Stimulated activated naive CD8-positive, alpha-beta T cell treated with anti-CD3 and anti-CD28 coated beads, Interleukin-15, amount 100 ng/mL, for 72 hours (primary cell): Measurements from ENCODE around the gene CD93.

Experiments used
- ATAC-seq: fragments of 150-1000 bp; cut with Tn5 transposase; 2 replicates; pipeline ENCODE4 v1.10.0; 2021; ENCODE audit warnings: mild to moderate bottlenecking, moderate library complexity
- DNase-seq, 2 donors: peaks; one replicate each; pipeline ENCODE4 v3.0.0; 2021 to 2022
- H3K27ac Mint-ChIP-seq, 2 donors: one replicate each; pipeline ENCODE4 v1.8.0; 2022; ENCODE audit warnings: mild to moderate bottlenecking in 2 of 2, mixed read lengths in 2 of 2, moderate library complexity in 2 of 2
- H3K27me3 Mint-ChIP-seq: one replicate; pipeline ENCODE4 v1.8.0; 2022; ENCODE audit warnings: mixed read lengths
- H3K4me1 Mint-ChIP-seq: one replicate; pipeline ENCODE4 v1.8.0; 2022; ENCODE audit warnings: mild to moderate bottlenecking, mixed read lengths
- H3K4me3 Mint-ChIP-seq, 2 donors: one replicate each; pipeline ENCODE4 v1.8.0; 2022; ENCODE audit warnings: mild to moderate bottlenecking in 2 of 2, mixed read lengths in 2 of 2, moderate library complexity in 1 of 2
- H3K9me3 Mint-ChIP-seq, 2 donors: one replicate each; pipeline ENCODE4 v1.8.0; 2022; ENCODE audit warnings: mixed read lengths in 2 of 2

Gene CD93

DNA sequence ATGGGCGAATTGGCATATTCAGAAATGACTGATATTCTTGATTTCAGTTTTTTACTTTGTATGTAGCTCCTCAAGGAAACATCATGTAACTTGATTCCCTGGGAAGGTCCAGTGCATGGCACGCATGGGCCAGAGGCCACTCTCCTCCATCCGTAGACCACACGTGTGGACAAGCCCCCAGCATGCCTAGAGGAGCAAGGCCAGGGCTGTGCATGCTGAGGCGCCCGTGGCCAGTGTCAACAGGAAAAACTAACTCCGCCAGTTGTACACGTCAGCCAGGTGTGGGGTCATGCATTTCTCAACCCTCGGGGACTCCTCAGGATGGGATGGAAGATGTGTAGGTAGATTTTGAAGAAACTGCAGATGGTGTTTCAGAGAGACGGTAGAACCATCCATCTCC is 37.8 kb upstream of the CD93 start:
- ATAC-seq, result no peak
- DNase-seq, result no peak
- no peaks in the 10 kb centered on the region for H3K4me1 Mint-ChIP-seq
- H3K27ac Mint-ChIP-seq, result no peak overlapping the region
- H3K4me3 Mint-ChIP-seq, result no peak overlapping the region
- H3K9me3 Mint-ChIP-seq, result no peaks in the 10 kb centered on the region
- H3K27me3 Mint-ChIP-seq, result peaks cover 17% of the 10 kb centered on the region

DNA sequence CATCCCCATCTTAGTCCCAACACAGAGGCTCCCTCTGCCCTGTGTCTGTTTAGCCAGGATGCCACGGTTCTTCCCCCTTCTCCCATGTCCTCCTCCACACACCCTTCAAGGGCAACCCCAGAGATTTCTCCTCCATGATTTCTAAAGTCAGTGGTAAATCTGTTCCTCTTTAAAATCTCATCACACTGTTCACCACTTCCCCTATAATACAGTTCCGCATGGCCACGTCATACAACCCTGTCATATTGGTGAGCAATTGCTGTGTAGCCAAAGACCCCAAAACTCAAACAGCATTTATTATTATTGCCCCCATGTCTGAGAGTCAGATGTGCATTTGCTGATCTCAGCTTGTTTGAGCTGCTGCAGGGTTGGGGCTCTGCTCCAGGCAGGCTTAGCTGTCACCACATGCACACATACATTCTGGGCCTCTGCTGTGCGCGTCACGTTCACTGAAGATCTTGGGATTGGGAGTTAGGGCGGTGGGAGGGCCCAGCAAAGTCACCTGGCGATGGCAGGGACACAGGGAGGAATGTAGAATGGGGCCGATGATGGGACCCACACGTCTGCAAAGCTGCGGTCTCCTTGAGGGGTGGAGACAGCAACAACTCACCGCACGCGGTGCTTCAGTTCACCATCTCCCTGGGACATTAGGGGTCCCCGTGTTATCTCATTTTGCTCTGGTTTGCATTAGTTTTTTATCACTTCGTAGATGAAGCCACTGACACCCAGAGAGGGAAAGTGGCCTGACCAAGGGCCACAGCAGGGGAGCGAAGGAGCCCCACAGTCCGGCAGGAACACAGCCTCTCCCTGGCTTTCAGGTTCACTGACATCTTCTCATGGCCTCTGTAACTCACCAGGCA is 36.9 kb upstream of the CD93 start:
- ATAC-seq, result no peak
- Mint-ChIP-seq H3K27me3 (peaks cover 17% of the 10 kb centered on the region), H3K4me3 (no peak overlapping the region), H3K4me1 (no peaks in the 10 kb centered on the region), H3K9me3 (no peaks in the 10 kb centered on the region), H3K27ac (no peak overlapping the region)
- DNase-seq, result no peak

DNA sequence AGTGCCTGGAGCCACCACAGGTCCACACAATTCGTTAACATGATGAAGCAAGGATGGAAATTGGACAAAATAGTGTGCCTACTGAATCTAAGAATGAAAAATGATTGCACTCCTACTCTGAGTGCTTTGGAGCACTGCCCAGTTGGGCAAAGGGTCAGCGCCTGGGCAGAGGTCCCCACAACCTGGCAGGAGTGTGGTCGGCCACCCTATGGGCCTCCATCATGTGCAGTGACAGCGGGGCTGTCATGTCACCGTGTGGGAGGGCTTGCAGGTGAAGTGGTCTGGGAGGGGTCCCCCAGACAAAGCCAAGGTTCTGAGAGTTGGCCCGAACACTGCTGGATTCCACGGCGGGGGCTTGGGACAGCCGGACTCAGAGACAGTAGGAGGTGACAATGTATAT is 36.2 kb upstream of the CD93 start:
- Mint-ChIP-seq H3K27me3 (peaks cover 17% of the 10 kb centered on the region), H3K27ac (no peak overlapping the region), H3K4me3 (no peak overlapping the region), H3K9me3 (no peaks in the 10 kb centered on the region), H3K4me1 (no peaks in the 10 kb centered on the region)
- ATAC-seq, result no peak
- DNase-seq, result no peak

DNA sequence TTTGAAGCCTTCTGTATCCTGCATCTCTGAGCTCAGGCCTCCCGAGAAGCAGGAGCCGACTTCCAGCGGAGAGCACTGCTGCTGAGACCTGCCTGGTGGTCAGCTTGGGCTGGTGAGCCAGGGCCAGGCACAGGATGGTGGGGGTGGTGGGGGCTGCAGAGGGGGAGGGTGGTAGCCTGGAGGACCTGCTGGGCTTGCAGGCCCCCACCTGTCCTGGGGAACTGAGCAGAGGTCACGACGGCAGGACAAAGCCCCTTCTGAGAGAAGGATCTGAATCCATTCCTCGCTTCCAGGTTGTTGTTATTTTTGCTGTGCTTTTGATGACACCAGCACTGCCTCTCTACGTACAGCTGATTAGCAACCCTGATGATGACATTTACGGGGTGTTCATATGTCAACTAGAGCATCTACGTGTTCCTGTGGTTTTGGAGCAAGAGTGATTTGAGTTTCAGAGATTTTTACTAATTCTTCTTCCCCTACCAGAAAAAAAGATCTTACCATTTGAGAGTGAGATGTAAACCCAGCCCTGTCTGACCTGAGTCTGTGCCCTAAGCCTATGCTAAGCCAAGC is 35.7 kb upstream of the CD93 start:
- H3K4me1 Mint-ChIP-seq, result no peaks in the 10 kb centered on the region
- H3K4me3 Mint-ChIP-seq, result no peak overlapping the region
- DNase-seq (no peak), ATAC-seq (no peak)
- peaks cover 17% of the 10 kb centered on the region for H3K27me3 Mint-ChIP-seq
- H3K9me3 Mint-ChIP-seq, result no peaks in the 10 kb centered on the region
- H3K27ac Mint-ChIP-seq, result no peak overlapping the region

DNA sequence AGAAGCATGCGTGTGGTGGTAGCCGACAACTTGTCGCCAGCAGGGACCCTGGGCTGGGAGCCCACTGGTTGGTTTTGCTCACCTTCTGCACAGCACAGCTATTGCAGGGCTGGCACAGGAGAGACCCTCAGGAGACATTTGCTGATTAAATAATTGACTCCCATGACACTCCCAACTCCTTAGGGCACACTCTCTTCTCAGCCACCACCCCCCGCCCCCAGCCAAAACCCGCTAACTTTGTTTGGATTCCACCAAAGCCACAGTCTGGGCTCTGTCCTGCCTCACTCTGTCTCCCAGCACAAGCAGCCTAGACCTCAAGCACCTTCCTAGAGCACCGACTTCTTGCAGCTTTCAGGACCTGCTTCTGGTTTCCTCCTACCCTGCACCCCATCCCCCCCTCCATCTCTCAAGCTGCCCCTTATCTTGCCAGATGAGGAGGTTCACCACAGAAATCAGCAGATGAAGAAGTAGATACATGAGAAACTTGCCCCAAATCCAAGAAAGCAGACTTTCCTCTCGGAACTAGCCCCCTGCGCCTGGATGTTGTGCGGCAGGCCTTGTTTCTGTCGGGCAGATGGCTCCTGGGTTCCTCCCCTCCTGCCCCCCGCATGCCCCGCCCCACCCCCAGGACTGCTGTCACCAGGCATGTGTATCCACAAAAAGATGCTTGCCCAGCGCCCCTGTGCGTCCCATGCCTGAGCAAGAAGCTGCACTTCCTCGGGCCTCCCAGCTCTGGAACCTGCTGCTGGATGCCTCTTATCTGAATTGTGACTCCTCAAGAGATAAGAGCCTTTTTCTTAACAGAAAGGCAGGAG is 35.0 kb upstream of the CD93 start:
- Mint-ChIP-seq H3K4me1 (no peaks in the 10 kb centered on the region), H3K9me3 (no peaks in the 10 kb centered on the region), H3K4me3 (no peak overlapping the region), H3K27me3 (peaks cover 17% of the 10 kb centered on the region), H3K27ac (no peak overlapping the region)
- ATAC-seq, result no peak
- no peak for DNase-seq

DNA sequence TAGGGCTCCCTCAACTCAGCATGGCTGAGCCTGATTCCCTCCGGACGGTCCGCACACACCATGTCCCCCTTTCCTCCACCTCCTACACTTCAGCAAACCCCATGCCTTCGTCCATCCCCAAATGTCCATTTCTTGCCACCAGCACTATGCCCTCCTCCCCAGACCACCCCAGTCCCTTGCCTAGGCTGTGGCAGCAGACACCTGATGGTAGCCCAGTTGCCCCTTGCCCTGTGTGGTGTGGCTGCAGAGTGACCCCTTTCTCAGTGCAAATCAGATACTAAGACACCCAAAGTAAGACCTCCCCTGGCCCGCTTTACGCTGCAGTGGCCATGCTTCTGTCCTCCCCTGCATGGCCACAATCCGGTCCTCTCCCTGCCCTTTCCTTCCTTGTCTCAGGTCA is 34.1 kb upstream of the CD93 start:
- Mint-ChIP-seq H3K4me3 (no peak overlapping the region), H3K9me3 (no peaks in the 10 kb centered on the region), H3K27ac (no peak overlapping the region), H3K4me1 (no peaks in the 10 kb centered on the region), H3K27me3 (peaks cover 17% of the 10 kb centered on the region)
- ATAC-seq (no peak), DNase-seq (no peak)

DNA sequence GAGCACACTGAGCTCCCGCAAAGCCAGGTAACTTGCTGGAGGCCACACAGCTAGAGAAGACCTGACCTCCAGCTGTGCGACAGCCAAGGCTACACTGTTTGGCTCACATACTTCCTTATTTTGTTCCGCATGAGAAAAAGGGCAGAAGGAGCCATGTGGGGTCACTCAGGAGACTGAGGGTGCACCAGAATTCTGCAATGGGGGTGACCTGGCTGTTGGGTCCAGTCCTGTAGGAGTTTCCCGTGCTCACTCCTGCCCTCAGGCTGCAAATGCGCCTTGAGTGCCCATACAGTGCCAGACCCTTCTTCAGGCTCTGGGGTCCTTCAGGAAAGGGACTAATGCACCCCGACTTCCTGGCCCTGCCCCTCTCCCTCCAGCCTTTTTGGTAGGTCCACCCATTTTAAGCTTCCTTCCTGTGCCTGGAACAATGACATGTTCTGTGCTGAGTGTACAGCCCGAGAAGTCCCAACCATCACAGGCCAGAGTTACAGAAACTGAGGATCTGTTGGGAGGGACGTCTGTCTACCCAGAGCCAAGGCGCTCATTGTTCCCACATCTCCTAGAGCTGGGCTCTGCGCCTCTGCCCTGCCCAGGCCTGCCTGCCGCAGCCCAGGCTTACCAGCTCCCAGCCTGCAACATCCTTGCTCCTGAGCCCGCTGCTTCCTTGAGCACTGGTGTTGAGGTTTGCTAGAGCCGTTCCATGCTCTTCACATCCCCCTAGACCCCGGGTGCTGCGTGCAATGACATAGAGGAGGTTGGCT is 33.5 kb upstream of the CD93 start:
- ATAC-seq (no peak), DNase-seq (no peak)
- H3K27ac Mint-ChIP-seq, result no peak overlapping the region
- H3K4me3 Mint-ChIP-seq, result no peak overlapping the region
- no peaks in the 10 kb centered on the region for H3K9me3 Mint-ChIP-seq
- no peaks in the 10 kb centered on the region for H3K4me1 Mint-ChIP-seq
- peaks cover 17% of the 10 kb centered on the region for H3K27me3 Mint-ChIP-seq

DNA sequence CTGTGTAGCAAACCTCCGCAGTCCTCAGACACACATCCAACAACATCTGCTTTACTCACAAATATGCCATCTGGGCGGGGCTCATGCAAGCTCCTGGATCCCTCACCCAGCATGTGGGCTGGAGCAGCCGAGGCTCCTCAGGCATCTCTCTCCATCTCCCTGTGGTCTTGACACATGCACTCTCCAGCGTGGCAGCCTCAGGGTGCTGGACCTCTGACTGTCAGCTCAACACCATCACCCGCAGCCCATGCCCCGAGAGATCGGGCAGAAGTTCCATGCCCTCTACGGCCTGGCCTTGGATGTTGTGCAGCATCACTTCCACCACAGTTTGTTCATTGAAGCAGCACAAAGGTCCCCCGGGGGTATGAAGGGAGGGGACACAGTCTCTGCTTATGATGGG is 32.6 kb upstream of the CD93 start:
- Mint-ChIP-seq H3K4me1 (no peaks in the 10 kb centered on the region), H3K9me3 (no peaks in the 10 kb centered on the region), H3K27ac (no peak overlapping the region), H3K27me3 (peaks cover 17% of the 10 kb centered on the region), H3K4me3 (no peak overlapping the region)
- DNase-seq (no peak), ATAC-seq (no peak)

DNA sequence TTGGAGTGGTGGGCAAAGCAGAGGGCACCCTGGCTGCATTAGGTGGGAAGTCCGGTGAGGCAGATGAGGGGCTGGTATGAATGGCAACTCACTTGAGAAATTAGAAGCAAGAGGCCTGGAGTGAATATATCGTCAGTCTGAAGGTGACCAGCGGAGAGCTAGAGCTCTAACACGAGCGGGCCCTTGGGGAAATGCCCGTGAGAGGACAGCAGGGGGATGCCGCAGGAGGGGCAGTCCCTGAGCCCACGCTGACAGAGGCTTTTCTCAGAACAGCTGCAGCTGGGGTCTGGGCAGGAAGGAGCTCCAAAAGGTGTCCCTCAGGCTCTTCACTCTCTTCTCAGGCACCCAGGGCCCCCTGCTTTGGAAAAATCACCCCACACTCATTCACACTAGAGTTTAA is 32.0 kb upstream of the CD93 start:
- no peak overlapping the region for H3K4me3 Mint-ChIP-seq
- no peaks in the 10 kb centered on the region for H3K4me1 Mint-ChIP-seq
- H3K27me3 Mint-ChIP-seq, result peaks cover 17% of the 10 kb centered on the region
- no peak overlapping the region for H3K27ac Mint-ChIP-seq
- ATAC-seq (no peak), DNase-seq (no peak)
- no peaks in the 10 kb centered on the region for H3K9me3 Mint-ChIP-seq

DNA sequence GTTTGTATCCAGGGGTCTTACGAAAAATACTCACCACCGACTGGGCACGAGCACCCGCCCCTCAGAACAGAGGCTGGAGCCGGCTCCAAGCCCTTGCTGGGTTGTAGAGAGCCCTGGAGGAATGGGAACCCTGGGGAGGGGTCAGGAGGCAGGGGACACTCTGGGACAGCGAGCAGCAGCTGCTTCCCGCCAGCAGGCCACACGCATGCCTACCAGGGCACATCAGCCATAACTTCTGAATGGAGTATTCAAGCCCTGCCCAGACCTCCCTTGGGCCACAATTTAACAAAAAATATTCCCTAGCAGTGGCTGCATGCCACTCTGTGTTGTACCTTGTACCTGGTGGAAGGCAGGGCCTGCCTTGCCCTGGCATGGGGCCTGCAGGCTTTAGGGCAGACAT is 31.6 kb upstream of the CD93 start:
- no peaks in the 10 kb centered on the region for H3K4me1 Mint-ChIP-seq
- ATAC-seq (no peak), DNase-seq (no peak)
- no peaks in the 10 kb centered on the region for H3K9me3 Mint-ChIP-seq
- no peak overlapping the region for H3K27ac Mint-ChIP-seq
- peaks cover 17% of the 10 kb centered on the region for H3K27me3 Mint-ChIP-seq
- H3K4me3 Mint-ChIP-seq, result no peak overlapping the region

DNA sequence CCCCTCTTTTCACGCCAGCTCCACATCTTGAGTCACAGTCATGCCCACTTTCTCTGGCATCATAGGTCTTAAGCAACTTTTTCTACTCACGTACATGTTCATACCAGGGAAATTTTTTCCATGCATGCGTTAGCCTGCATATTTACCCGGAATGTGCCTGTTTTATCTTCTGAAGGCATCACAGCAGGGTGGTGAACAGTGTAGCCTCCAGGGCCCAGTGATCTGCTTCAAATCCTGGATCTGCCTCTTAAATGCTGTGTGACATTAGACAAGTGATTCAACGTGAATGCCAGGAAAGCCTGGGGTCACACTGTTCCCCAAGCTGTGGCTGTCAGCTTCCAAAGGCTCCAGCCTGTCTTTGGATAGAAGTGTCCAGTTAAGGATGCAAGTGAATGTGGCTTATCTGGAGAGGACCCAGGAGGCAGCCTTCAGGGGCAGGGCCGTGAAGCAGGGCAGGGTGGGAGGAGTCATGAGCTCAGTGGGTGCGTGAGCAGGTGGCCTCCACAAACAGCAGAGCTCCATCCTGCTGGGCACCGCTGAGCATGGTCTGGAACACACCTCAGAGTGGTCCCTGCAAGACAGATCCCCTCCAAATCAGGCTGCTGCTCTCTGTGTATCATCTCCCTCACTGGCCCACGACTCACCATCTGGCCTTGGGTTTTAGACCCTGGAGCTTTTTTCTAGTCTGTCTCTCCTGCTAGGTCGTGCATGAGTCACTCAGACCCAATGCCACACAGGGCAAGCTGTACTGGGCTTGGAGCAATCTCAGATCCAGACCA is 30.4 kb upstream of the CD93 start:
- Mint-ChIP-seq H3K27ac (no peak overlapping the region), H3K4me3 (no peak overlapping the region), H3K27me3 (peaks cover 17% of the 10 kb centered on the region), H3K9me3 (no peaks in the 10 kb centered on the region), H3K4me1 (no peaks in the 10 kb centered on the region)
- ATAC-seq, result no peak
- DNase-seq, result no peak

DNA sequence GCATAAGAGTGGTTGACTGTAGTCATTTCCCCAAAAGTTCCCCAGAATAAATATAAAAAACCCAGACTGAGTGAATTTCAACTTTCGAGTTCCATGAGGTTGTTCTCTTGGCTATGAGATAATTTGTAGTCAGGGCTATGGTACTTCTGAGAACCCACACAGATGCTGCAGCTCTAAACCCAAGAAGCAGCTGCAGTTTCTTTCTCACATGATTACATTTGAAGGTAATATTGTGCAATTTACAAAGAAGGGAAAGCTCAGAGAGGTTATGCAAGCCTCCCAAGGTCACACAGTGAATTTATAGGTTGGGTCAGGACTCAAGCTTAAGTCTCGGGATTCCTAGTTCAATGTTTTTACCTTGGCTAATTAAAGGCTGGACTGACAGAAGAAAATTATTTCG is 29.7 kb upstream of the CD93 start:
- DNase-seq (no peak), ATAC-seq (no peak)
- no peaks in the 10 kb centered on the region for H3K4me1 Mint-ChIP-seq
- H3K9me3 Mint-ChIP-seq, result no peaks in the 10 kb centered on the region
- H3K27me3 Mint-ChIP-seq, result peaks cover 11% of the 10 kb centered on the region
- H3K4me3 Mint-ChIP-seq, result no peak overlapping the region
- H3K27ac Mint-ChIP-seq, result no peak overlapping the region

DNA sequence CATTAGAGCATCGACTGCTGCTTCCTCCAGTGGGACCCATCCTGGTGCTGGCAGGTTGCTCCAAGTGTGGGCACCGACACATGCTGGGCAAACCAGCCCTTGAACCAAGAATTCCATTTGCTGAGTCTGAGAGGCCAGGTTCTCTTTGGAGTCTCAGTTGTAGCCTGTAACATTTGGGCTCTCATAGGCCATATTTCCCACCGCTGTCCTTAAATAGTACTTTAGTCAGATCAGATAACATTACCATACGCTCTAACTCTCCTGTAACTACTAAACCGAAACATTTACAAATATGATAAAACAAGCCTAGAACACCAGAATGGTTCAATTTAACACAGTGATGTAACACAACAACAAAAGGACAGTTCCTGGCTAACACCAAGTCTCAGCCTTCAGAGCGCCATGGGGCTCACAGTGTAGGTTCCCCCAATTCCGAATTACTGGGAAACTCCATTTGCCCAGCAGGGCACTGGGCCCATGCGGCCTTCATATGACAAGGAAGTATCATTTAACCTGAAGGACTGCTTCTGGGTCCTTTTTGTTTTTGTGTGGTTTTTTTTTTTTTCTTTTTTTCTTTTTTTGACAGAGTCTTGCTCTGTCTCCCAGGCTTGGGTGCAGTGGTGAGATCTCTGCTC is 28.4 kb upstream of the CD93 start:
- no peaks in the 10 kb centered on the region for H3K9me3 Mint-ChIP-seq
- H3K4me1 Mint-ChIP-seq, result no peaks in the 10 kb centered on the region
- no peak for DNase-seq
- no peak overlapping the region for H3K4me3 Mint-ChIP-seq
- ATAC-seq, result no peak
- H3K27me3 Mint-ChIP-seq, result peaks cover 5% of the 10 kb centered on the region
- no peak overlapping the region for H3K27ac Mint-ChIP-seq

DNA sequence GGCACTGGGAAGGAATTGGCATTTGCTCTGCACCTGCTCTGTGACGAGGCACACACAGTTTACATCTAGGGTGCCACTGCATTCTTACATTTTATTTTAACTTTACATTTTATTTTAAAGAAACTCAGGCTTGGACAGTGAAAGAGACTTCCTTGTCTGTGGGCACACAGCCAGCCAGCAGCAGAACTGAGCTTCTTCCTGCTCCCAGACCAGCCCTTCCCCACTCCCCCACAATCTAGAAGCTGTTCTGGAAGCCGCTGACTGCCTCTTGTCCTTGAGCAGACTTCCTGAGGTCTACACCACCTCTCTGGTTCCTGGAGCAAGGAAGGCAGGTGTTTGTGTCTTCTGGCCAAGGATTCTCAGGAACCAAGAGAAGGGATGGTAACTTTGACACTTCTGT is 27.9 kb upstream of the CD93 start:
- Mint-ChIP-seq H3K27me3 (peaks cover 10% of the 10 kb centered on the region), H3K4me3 (no peak overlapping the region), H3K27ac (peak overlapping the region in 1 of 2 donors; percentile 87), H3K4me1 (no peaks in the 10 kb centered on the region), H3K9me3 (no peaks in the 10 kb centered on the region)
- no peak for DNase-seq
- ATAC-seq, result no peak

DNA sequence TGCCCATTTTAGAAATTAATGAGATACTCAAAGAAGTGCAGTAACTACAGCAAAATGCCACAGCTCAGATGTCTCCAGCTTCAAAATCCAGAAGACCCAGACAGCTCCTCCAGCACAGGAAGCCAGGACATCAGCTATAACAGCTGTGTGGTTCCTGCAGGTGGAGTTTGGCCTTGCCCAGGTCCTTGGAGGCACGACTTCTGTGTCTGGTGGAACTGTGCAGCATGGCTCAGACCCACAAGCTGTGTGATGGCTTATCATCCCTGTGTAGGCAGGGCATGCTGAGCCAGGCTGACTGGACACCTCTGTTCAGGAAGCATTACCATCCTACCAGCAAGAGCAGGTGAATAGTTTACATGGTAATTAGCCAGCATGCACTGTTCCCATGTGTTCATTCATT is 26.5 kb upstream of the CD93 start:
- DNase-seq (no peak), ATAC-seq (no peak)
- Mint-ChIP-seq H3K9me3 (no peaks in the 10 kb centered on the region), H3K27me3 (peaks cover 10% of the 10 kb centered on the region), H3K4me1 (no peaks in the 10 kb centered on the region), H3K4me3 (no peak overlapping the region), H3K27ac (no peak overlapping the region)
